Measurements from ENCODE around the gene ANKRD18A. TPM values are rescaled to one million over a fixed set of nuclear protein-coding genes. Genes with fewer than 3 reads are reported as not detected.

ANKRD18A gene
- total and polyA plus RNA-seq, 4 donors, result 0.05 to 0.25 (median 0.23) TPM; not detected in 1

GRCh38 chr9:38644601-38645000 lies 24.2 kb upstream of the ANKRD18A start:
- peaks cover 0 to 6% (median 0%) of the 10 kb centered on the region in 4 donors for H3K27me3 ChIP-seq (ENCODE audit: control insufficient read depth in 4 of 4, insufficient read depth in 4 of 4, low read length in 3 of 4)
- H3K36me3 ChIP-seq (ENCODE audit: control insufficient read depth in 4 of 4, insufficient read depth in 3 of 4, low read depth in 1 of 4, low read length in 3 of 4), result no peaks in the 10 kb centered on the region
- no peaks in the 10 kb centered on the region for H3K9me3 ChIP-seq (ENCODE audit: control insufficient read depth in 4 of 4, low read length in 3 of 4)
- H3K4me1 ChIP-seq (ENCODE audit: control insufficient read depth in 4 of 4, insufficient read depth in 4 of 4, low read length in 3 of 4), result no peaks in the 10 kb centered on the region
- 39% methylated on average over 2 of the region's 2 CpGs for WGBS
- no peak for DNase-seq (ENCODE audit: low spot score)
- no peak overlapping the region for H3K9ac ChIP-seq (ENCODE audit: low read depth in 1 of 2, low read length in 2 of 2)
- TF ChIP-seq EGR1 (IDR thresholded peaks at IDR 0.05; ENCODE audit: low read depth in 2 of 2), result no peak
- TF ChIP-seq REST (IDR thresholded peaks at IDR 0.05), result no peak
- no peak for TF ChIP-seq RXRA (IDR thresholded peaks at IDR 0.05)
- no peak for TF ChIP-seq NR2F2 (IDR thresholded peaks at IDR 0.05)
- TF ChIP-seq GABPA (IDR thresholded peaks at IDR 0.05 in 1 of 2, conservative IDR thresholded peaks at IDR 0.05 in 1 of 2), result no peak
- TF ChIP-seq, protein P1, sequence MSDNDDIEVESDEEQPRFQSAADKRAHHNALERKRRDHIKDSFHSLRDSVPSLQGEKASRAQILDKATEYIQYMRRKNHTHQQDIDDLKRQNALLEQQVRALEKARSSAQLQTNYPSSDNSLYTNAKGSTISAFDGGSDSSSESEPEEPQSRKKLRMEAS (IDR thresholded peaks at IDR 0.05), result no peak
- no peak for TF ChIP-seq YY1 (IDR thresholded peaks at IDR 0.05)
- no peak for TF ChIP-seq RAD21 (IDR thresholded peaks at IDR 0.05)
- no peak overlapping the region for H3K4me3 ChIP-seq (ENCODE audit: low read depth in 1 of 3, low read length in 3 of 3)
- H3K27ac ChIP-seq (ENCODE audit: low read depth in 1 of 2, low read length in 2 of 2), result no peak overlapping the region

- Histone ChIP-seq H3K9ac (ENCODE audit: low read depth in 1 of 2, low read length in 2 of 2) (no peak overlapping the region), H3K9me3 (ENCODE audit: control insufficient read depth in 4 of 4, low read length in 3 of 4) (no peaks in the 10 kb centered on the region), H3K27me3 (ENCODE audit: control insufficient read depth in 4 of 4, insufficient read depth in 4 of 4, low read length in 3 of 4) (peaks cover 0 to 8% (median 0%) of the 10 kb centered on the region in 4 donors), H3K27ac (ENCODE audit: low read depth in 1 of 2, low read length in 2 of 2) (no peak overlapping the region), H3K4me3 (ENCODE audit: low read depth in 1 of 3, low read length in 3 of 3) (no peak overlapping the region), H3K4me1 (ENCODE audit: control insufficient read depth in 4 of 4, insufficient read depth in 4 of 4, low read length in 3 of 4) (no peaks in the 10 kb centered on the region), H3K36me3 (ENCODE audit: control insufficient read depth in 4 of 4, insufficient read depth in 3 of 4, low read depth in 1 of 4, low read length in 3 of 4) (no peaks in the 10 kb centered on the region)
- 75% methylated on average over 3 of the region's 3 CpGs for WGBS
- DNase-seq (ENCODE audit: low spot score), result no peak
- TF ChIP-seq YY1 (IDR thresholded peaks at IDR 0.05) (no peak), FOXA1 (IDR thresholded peaks at IDR 0.05) (no peak), JUND (IDR thresholded peaks at IDR 0.05) (no peak), GABPA (IDR thresholded peaks at IDR 0.05 in 1 of 2, conservative IDR thresholded peaks at IDR 0.05 in 1 of 2) (no peak)
Observed at GRCh38 chr9:38643815-38644173, 23.4 kb upstream of the ANKRD18A start.

GRCh38 chr9:38642951-38643814 lies 22.8 kb upstream of the ANKRD18A start:
- Histone ChIP-seq H3K27me3 (ENCODE audit: control insufficient read depth in 4 of 4, insufficient read depth in 4 of 4, low read length in 3 of 4) (peaks cover 0 to 7% (median 0%) of the 10 kb centered on the region in 4 donors), H3K36me3 (ENCODE audit: control insufficient read depth in 4 of 4, insufficient read depth in 3 of 4, low read depth in 1 of 4, low read length in 3 of 4) (no peaks in the 10 kb centered on the region), H3K4me3 (ENCODE audit: low read depth in 1 of 3, low read length in 3 of 3) (no peak overlapping the region), H3K27ac (ENCODE audit: low read depth in 1 of 2, low read length in 2 of 2) (no peak overlapping the region), H3K9ac (ENCODE audit: low read depth in 1 of 2, low read length in 2 of 2) (no peak overlapping the region), H3K4me1 (ENCODE audit: control insufficient read depth in 4 of 4, insufficient read depth in 4 of 4, low read length in 3 of 4) (no peaks in the 10 kb centered on the region), H3K9me3 (ENCODE audit: control insufficient read depth in 4 of 4, low read length in 3 of 4) (no peaks in the 10 kb centered on the region)
- no peak for TF ChIP-seq HNF4A (conservative IDR thresholded peaks at IDR 0.05)
- TF ChIP-seq YY1 (IDR thresholded peaks at IDR 0.05), result no peak
- TF ChIP-seq ATF3 (IDR thresholded peaks at IDR 0.05), result no peak
- TF ChIP-seq SP1 (IDR thresholded peaks at IDR 0.05), result no peak
- TF ChIP-seq, protein P2, sequence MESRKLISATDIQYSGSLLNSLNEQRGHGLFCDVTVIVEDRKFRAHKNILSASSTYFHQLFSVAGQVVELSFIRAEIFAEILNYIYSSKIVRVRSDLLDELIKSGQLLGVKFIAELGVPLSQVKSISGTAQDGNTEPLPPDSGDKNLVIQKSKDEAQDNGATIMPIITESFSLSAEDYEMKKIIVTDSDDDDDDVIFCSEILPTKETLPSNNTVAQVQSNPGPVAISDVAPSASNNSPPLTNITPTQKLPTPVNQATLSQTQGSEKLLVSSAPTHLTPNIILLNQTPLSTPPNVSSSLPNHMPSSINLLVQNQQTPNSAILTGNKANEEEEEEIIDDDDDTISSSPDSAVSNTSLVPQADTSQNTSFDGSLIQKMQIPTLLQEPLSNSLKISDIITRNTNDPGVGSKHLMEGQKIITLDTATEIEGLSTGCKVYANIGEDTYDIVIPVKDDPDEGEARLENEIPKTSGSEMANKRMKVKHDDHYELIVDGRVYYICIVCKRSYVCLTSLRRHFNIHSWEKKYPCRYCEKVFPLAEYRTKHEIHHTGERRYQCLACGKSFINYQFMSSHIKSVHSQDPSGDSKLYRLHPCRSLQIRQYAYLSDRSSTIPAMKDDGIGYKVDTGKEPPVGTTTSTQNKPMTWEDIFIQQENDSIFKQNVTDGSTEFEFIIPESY (IDR thresholded peaks at IDR 0.05), result no peak
- no peak for TF ChIP-seq FOXA1 (IDR thresholded peaks at IDR 0.05)
- no peak for TF ChIP-seq JUND (IDR thresholded peaks at IDR 0.05)
- TF ChIP-seq NR2F2 (IDR thresholded peaks at IDR 0.05), result no peak
- no peak for TF ChIP-seq GABPA (IDR thresholded peaks at IDR 0.05 in 1 of 2, conservative IDR thresholded peaks at IDR 0.05 in 1 of 2)
- 83% methylated on average over 18 of the region's 18 CpGs for WGBS
- no peak for DNase-seq (ENCODE audit: low spot score)
